Measurements from ENCODE around the gene MYO1H. TPM values are rescaled to one million over a fixed set of nuclear protein-coding genes. Genes with fewer than 3 reads are reported as not detected.
"Not testable (repeated sequence)": the region's sequence is repeated elsewhere in the genome, so short reads cannot be mapped to it uniquely, and the experiment has no call there.

MYO1H gene
- total RNA-seq, 1 donor: not detected

GRCh38 chr12:109435428-109436187 lies 87.9 kb downstream of the MYO1H start:
- DNase-seq (ENCODE audit: low read depth): no peak
- TF ChIP-seq CTCF (IDR thresholded peaks at IDR 0.05; ENCODE audit: insufficient read depth, low read depth, low read length): no peak
- H3K4me3 ChIP-seq (ENCODE audit: low read depth, low read length): no peak overlapping the region

- DNase-seq (ENCODE audit: low read depth): no peak
- H3K4me3 ChIP-seq (ENCODE audit: low read depth, low read length): no peak overlapping the region
- TF ChIP-seq CTCF (IDR thresholded peaks at IDR 0.05; ENCODE audit: insufficient read depth, low read depth, low read length): no peak
Observed at GRCh38 chr12:109436188-109436560, 88.5 kb downstream of the MYO1H start.

- H3K4me3 ChIP-seq (ENCODE audit: low read depth, low read length): no peak overlapping the region
- DNase-seq (ENCODE audit: low read depth): no peak
- TF ChIP-seq CTCF (IDR thresholded peaks at IDR 0.05; ENCODE audit: insufficient read depth, low read depth, low read length): no peak
Observed at GRCh38 chr12:109439181-109439580, 91.5 kb downstream of the MYO1H start.

GRCh38 chr12:109439951-109440350 lies 92.3 kb downstream of the MYO1H start:
- H3K4me3 ChIP-seq (ENCODE audit: low read depth, low read length); DNase-seq (ENCODE audit: low read depth): not testable (repeated sequence)

- no peak for TF ChIP-seq CTCF (IDR thresholded peaks at IDR 0.05; ENCODE audit: insufficient read depth, low read depth, low read length)
- H3K4me3 ChIP-seq (ENCODE audit: low read depth, low read length): no peak overlapping the region
- no peak for DNase-seq (ENCODE audit: low read depth)
Observed at GRCh38 chr12:109440851-109441490, 93.3 kb downstream of the MYO1H start.

GRCh38 chr12:109443794-109444193 lies 96.1 kb downstream of the MYO1H start:
- no peak for TF ChIP-seq CTCF (IDR thresholded peaks at IDR 0.05; ENCODE audit: insufficient read depth, low read depth, low read length)
- DNase-seq (ENCODE audit: low read depth): no peak
- no peak overlapping the region for H3K4me3 ChIP-seq (ENCODE audit: low read depth, low read length)

- no peak overlapping the region for H3K4me3 ChIP-seq (ENCODE audit: low read depth, low read length)
- DNase-seq (ENCODE audit: low read depth): no peak
- TF ChIP-seq CTCF (IDR thresholded peaks at IDR 0.05; ENCODE audit: insufficient read depth, low read depth, low read length): no peak
Observed at GRCh38 chr12:109444259-109444658, 96.6 kb downstream of the MYO1H start.
